Cerebellar nuclear complex (tissue), 1 donor: Measurements from ENCODE around the gene GRHPR.
A peak's percentile ranks its signal among the peaks of the same experiment; 100 is the strongest.
"Not testable (repeated sequence)": the region's sequence is repeated elsewhere in the genome, so short reads cannot be mapped to it uniquely, and the experiment has no call there.

Experiments
- DNase-seq, 2 experiments: peaks; one replicate each; lab custom pipeline; 2025; lab: John Stamatoyannopoulos, UW

GRHPR gene

GRCh38 chr9:37447111-37447510, 24.6 kb downstream of the GRHPR start:
- no peak for DNase-seq

- no peak for DNase-seq
These were observed 27.6 kb downstream of the GRHPR start for GRCh38 chr9:37449862-37450632.

- no peak for DNase-seq
These were observed 29.1 kb downstream of the GRHPR start for GRCh38 chr9:37451628-37452027.

GRCh38 chr9:37452611-37453010, 30.1 kb downstream of the GRHPR start:
- no peak for DNase-seq

GRCh38 chr9:37453827-37454226, 31.3 kb downstream of the GRHPR start:
- no peak for DNase-seq

GRCh38 chr9:37454238-37454637, 31.7 kb downstream of the GRHPR start:
- DNase-seq = no peak

GRCh38 chr9:37455884-37456647, 33.6 kb downstream of the GRHPR start:
- no peak for DNase-seq

- DNase-seq = no peak
These were observed 34.3 kb downstream of the GRHPR start for GRCh38 chr9:37456817-37457216.

- no peak for DNase-seq
These were observed 41.5 kb downstream of the GRHPR start for GRCh38 chr9:37464006-37464405.

GRCh38 chr9:37464426-37465248, 42.1 kb downstream of the GRHPR start:
- DNase-seq = no peak

GRCh38 chr9:37465249-37466036, 42.9 kb downstream of the GRHPR start, which contains the start of gene ZBTB5:
TSS of gene ZBTB5 (minus strand) at chr9:37465450. CDS start at chr9:37442551, 22,899 bp downstream.
- DNase-seq = peak; percentile 97 to 99

- peak in 1 of 2 experiments; percentile 13 for DNase-seq
These were observed 43.7 kb downstream of the GRHPR start for GRCh38 chr9:37466037-37466709.

- DNase-seq = not testable (repeated sequence)
These were observed 45.0 kb downstream of the GRHPR start for GRCh38 chr9:37467530-37467929.

GRCh38 chr9:37468620-37469019, 46.1 kb downstream of the GRHPR start:
- DNase-seq = no peak

GRCh38 chr9:37471942-37472684, 49.6 kb downstream of the GRHPR start:
- DNase-seq = no peak

GRCh38 chr9:37473982-37474381, 51.5 kb downstream of the GRHPR start:
- DNase-seq = not testable (repeated sequence)

- DNase-seq = no peak
These were observed 51.9 kb downstream of the GRHPR start for GRCh38 chr9:37474438-37474837.

GRCh38 chr9:37476930-37477329, 54.4 kb downstream of the GRHPR start:
- no peak for DNase-seq

- DNase-seq = not testable (repeated sequence)
These were observed 54.9 kb downstream of the GRHPR start for GRCh38 chr9:37477443-37477842.

- not testable (repeated sequence) for DNase-seq
These were observed 55.6 kb downstream of the GRHPR start for GRCh38 chr9:37477987-37478619.
